ENCODE measurements around the gene FAM184A. TPM values are rescaled to one million over a fixed set of nuclear protein-coding genes. Genes with fewer than 3 reads are reported as not detected.

The FAM184A gene
- total and polyA plus RNA-seq, 9 of the 15 experiments (the other 6 are each of a cell fraction or from before 2014, with no cell fraction given): 6.4 to 18.7 (median 13.1) TPM

GRCh38 chr6:119067091-119067490 is 11.4 kb downstream of the FAM184A start (continued):
- TF ChIP-seq IRF1 (CRISPR knock-in tag; IDR thresholded peaks at IDR 0.05; ENCODE audit: borderline replicate concordance) (no peak), CBFA2T3 (IDR thresholded peaks at IDR 0.05) (peak; percentile 80), JUND (IDR thresholded peaks at IDR 0.05; ENCODE audit: borderline replicate concordance, low read depth, low read length) (peak; percentile 48; the same call in 1 of the 2 replicates), JUND (tag; IDR thresholded peaks at IDR 0.05; ENCODE audit: borderline replicate concordance, low read depth, low read length) (no peak; the same call in 2 of the 3 replicates), MBD2 (IDR thresholded peaks at IDR 0.05; ENCODE audit: borderline replicate concordance, low read depth) (no peak), RCOR1 (IDR thresholded peaks at IDR 0.05; ENCODE audit: borderline replicate concordance in 1 of 2, low read depth in 2 of 2, low read length in 2 of 2) (0 out of 4 replicates have a peak, but pooled peaks of 1 of the 2 experiments have one; percentile 24), FOXK2 (conservative IDR thresholded peaks at IDR 0.05 in 1 of 2, IDR thresholded peaks at IDR 0.05 in 1 of 2; ENCODE audit: low read depth in 2 of 2) (peak; percentile 49 to 75; a peak in 3 of 4 replicates), ZFP91 (CRISPR knock-in tag; IDR thresholded peaks at IDR 0.05) (no peak), TCF3 (CRISPR knock-in tag; IDR thresholded peaks at IDR 0.05) (peak; percentile 64), NFE2 (IDR thresholded peaks at IDR 0.05; ENCODE audit: low read depth) (peak; percentile 10; the same call in 1 of the 2 replicates), TAL1 (IDR thresholded peaks at IDR 0.05) (peak; percentile 40; the same call in 1 of the 2 replicates), TEAD4 (IDR thresholded peaks at IDR 0.05; ENCODE audit: low read length) (peak; percentile 44; the same call in 1 of the 2 replicates), TEAD4 (CRISPR knock-in tag; IDR thresholded peaks at IDR 0.05; ENCODE audit: borderline replicate concordance) (no peak), ZFX (CRISPR knock-in tag; IDR thresholded peaks at IDR 0.05) (peak; percentile 48), PBX2 (CRISPR knock-in tag; IDR thresholded peaks at IDR 0.05; ENCODE audit: low read depth) (no peak), PBX2 (tag; conservative IDR thresholded peaks at IDR 0.05; ENCODE audit: low read depth) (no peak), SMARCA4 (IDR thresholded peaks at IDR 0.05) (peak; percentile 61), BHLHE40 (IDR thresholded peaks at IDR 0.05; ENCODE audit: low read length) (peak; percentile 62; the same call in 1 of the 2 replicates), LEF1 (IDR thresholded peaks at IDR 0.05) (0 out of 2 replicates have a peak, but pooled peaks have one; percentile 29), NR2C2 (CRISPR knock-in tag; IDR thresholded peaks at IDR 0.05) (no peak), NR2C2 (tag; IDR thresholded peaks at IDR 0.05) (0 out of 2 replicates have a peak, but pooled peaks have one; percentile 18), PHB2 (IDR thresholded peaks at IDR 0.05; ENCODE audit: low read depth) (no peak), SMARCE1 (IDR thresholded peaks at IDR 0.05) (peak; percentile 49; the same call in 1 of the 2 replicates), EP300 (IDR thresholded peaks at IDR 0.05; ENCODE audit: low read length) (0 out of 2 replicates have a peak, but pooled peaks have one; percentile 15), SOX6 (IDR thresholded peaks at IDR 0.05) (peak; percentile 85), CBFA2T2 (conservative IDR thresholded peaks at IDR 0.05) (peak; percentile 67), DPF2 (IDR thresholded peaks at IDR 0.05) (peak; percentile 68)

All from K562 (cell line).